22Rv1 (cell line): Measurements from ENCODE around the gene RNF5.

Source experiments
- CTCF ChIP-seq: fragments of 450-650 bp; IDR thresholded peaks from 2 replicates; pipeline ENCODE4 v1.5.1; 2017; ENCODE audit warnings: mild to moderate bottlenecking
- ZFX ChIP-seq: fragments of 450-650 bp; IDR thresholded peaks from 2 replicates; pipeline ENCODE4 v1.6.1; 2017; ENCODE audit warnings: antibody characterized with exemption, borderline replicate concordance

- no peak for TF ChIP-seq CTCF
- no peak for TF ChIP-seq ZFX
Observed at GRCh38 chr6:32208996-32209395, 30.8 kb downstream of the RNF5 start.
